Rectal smooth muscle tissue (tissue), 1 donor: ENCODE results near the gene KCNAB1.

ENCODE experiments used
- H3K27ac ChIP-seq: one replicate; pipeline ENCODE4 v1.7.0; 2013; ENCODE audit warnings: low read depth, low read length, inconsistent platforms
- H3K27me3 ChIP-seq: one replicate; pipeline ENCODE4 v1.7.0; 2013; ENCODE audit warnings: low read length; ENCODE audit not compliant: control insufficient read depth, insufficient read depth
- H3K36me3 ChIP-seq: one replicate; pipeline ENCODE4 v1.7.0; 2013; ENCODE audit warnings: low read length; ENCODE audit not compliant: control insufficient read depth, insufficient read depth
- H3K4me1 ChIP-seq: one replicate; pipeline ENCODE4 v1.7.0; 2013; ENCODE audit warnings: low read length; ENCODE audit not compliant: control insufficient read depth, insufficient read depth
- H3K4me3 ChIP-seq: one replicate; pipeline ENCODE4 v1.7.0; 2013; ENCODE audit warnings: low read length
- H3K9ac ChIP-seq: one replicate; pipeline ENCODE4 v1.7.0; 2013; ENCODE audit warnings: low read length

The KCNAB1 gene

DNA sequence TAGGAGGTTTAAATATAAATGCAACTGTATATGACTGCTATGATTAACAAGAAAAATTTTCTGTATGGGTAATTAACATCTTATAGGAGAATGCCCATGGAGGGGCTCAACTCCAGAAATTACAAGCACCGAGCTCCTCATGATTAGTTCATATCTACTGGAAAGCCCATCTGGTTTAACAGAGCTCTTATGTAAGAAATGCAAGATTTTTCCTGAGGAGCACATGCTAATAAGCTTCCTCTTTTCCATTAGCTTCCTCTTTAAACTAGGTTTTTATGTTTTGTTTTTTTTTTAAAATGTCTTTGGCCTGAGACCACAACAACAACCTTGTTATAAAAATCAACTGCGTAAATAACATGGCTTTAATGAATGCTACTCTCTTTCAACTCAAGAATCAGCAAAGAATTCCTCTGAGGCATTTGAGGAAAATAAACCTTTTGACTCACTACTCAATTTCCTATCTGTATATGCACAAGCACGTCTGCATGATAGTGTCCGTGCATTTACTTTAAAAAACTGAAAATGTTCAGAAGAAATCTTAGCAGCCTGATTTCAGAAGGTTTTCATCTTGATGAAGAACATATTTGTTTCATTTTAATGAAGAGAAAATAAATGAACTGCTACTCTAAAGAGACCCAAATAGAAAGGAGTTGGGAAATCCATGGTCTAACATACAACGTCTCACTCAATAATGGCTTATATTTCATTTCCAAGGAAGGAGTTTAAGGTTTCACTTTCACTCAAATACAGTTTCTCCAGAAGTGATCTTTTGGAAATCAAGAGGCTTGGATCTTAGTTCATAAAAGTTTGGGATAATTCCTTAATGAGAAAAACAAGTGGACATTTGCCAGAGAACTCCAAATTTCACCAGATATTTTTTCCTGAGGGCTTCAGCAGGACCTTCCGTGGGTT, 180.8 kb downstream of the KCNAB1 start:
- no peaks in the 10 kb centered on the region for H3K4me1 ChIP-seq
- H3K27me3 ChIP-seq, result no peaks in the 10 kb centered on the region
- no peak overlapping the region for H3K9ac ChIP-seq
- H3K27ac ChIP-seq, result no peak overlapping the region
- H3K36me3 ChIP-seq, result no peaks in the 10 kb centered on the region
- H3K4me3 ChIP-seq, result no peak overlapping the region

- Histone ChIP-seq H3K4me1 (no peaks in the 10 kb centered on the region), H3K4me3 (no peak overlapping the region), H3K27me3 (no peaks in the 10 kb centered on the region), H3K27ac (no peak overlapping the region), H3K9ac (no peak overlapping the region), H3K36me3 (no peaks in the 10 kb centered on the region)
These were observed 182.8 kb downstream of the KCNAB1 start for GRCh38 chr3:156303001-156303707.

GRCh38 chr3:156304406-156304805, 184.0 kb downstream of the KCNAB1 start:
- H3K27me3 ChIP-seq, result no peaks in the 10 kb centered on the region
- H3K4me1 ChIP-seq, result no peaks in the 10 kb centered on the region
- H3K4me3 ChIP-seq, result no peak overlapping the region
- no peak overlapping the region for H3K9ac ChIP-seq
- H3K27ac ChIP-seq, result no peak overlapping the region
- no peaks in the 10 kb centered on the region for H3K36me3 ChIP-seq

DNA sequence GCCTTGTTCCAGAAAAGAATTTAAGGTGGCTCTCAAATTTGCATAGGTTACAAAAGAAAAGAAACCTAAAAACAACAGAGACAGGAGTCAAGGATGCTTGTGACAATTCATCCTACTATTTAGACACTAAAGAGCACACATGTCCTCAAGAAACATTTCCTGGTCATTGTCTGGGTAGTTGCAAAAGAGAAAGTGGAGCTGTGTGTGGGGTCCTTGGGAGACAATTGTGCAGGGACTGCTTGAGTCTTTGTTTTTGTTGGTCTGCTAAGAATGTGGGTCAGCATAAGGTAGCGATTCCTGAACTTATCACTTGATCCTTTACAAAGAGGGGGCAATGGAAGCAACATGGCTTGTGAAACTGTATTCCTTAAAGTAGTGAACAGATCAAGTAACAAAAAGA, 185.3 kb downstream of the KCNAB1 start:
- no peak overlapping the region for H3K27ac ChIP-seq
- no peaks in the 10 kb centered on the region for H3K36me3 ChIP-seq

DNA sequence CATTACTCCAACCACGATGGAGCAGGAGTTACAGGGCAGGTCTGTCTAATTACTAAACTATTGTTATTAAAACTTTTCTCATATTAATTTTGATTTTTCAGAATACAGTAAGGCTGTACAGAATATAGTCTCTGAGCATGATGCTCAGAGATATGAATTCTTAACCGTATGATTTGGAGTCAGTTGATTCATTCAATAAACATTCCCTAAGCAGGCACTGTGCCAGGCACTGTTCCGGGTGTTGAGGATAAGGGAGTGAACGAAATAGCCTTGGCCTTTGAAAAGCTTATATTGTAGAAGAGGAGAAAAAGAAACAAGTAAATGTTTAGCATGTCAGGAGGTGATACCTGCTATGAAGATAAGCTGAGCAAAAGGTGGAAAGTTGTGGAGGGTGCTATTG, 187.3 kb downstream of the KCNAB1 start:
- Histone ChIP-seq H3K4me1 (no peaks in the 10 kb centered on the region), H3K27ac (no peak overlapping the region), H3K36me3 (no peaks in the 10 kb centered on the region), H3K27me3 (no peaks in the 10 kb centered on the region), H3K9ac (no peak overlapping the region), H3K4me3 (no peak overlapping the region)

More for the DNA sequence above, 185.3 kb downstream of the KCNAB1 start:
- no peaks in the 10 kb centered on the region for H3K4me1 ChIP-seq
- no peaks in the 10 kb centered on the region for H3K27me3 ChIP-seq
- no peak overlapping the region for H3K9ac ChIP-seq
- H3K4me3 ChIP-seq, result no peak overlapping the region

DNA sequence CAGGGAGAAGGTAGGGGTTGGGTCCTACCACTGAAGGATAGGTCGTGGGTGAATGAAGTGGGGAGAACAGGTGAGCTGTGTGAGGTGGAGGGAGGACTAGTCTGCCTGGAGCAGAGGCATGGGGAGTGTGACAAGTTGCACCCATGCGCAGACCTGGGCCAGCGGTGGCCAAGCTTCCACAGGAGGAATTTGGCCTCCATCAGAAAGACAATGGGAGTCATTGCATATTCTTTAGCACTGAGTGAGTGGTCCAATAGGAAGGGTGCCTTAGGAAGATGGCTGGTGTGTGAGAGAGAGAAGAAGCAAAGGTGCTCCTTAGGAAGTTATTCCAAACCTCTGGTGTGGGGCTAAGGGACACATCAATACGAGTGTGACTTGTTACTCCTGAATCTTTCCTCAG, 191.1 kb downstream of the KCNAB1 start:
- Histone ChIP-seq H3K9ac (no peak overlapping the region), H3K27me3 (no peaks in the 10 kb centered on the region), H3K4me3 (no peak overlapping the region), H3K27ac (no peak overlapping the region), H3K36me3 (no peaks in the 10 kb centered on the region), H3K4me1 (no peaks in the 10 kb centered on the region)

DNA sequence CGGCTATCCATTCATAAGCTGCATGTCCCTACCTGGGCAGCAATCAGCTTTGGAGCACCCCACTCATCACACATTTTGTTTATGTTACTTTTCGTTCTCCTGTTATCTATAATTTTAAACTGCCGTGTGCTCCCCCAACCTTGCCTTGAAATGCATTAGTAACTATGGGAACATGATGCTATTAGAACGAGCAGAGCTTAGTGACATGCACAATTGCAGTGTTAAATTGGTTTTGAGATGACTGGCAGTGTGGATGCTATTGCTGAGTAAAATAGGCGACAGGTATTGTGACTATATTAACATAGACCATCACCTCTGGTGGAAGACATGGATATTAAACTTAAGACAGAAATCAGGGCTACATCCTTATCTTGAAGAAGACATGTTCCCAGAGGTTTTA, 191.6 kb downstream of the KCNAB1 start:
- H3K4me3 ChIP-seq, result no peak overlapping the region
- H3K27ac ChIP-seq, result no peak overlapping the region
- H3K9ac ChIP-seq, result no peak overlapping the region
- H3K4me1 ChIP-seq, result peaks cover 3% of the 10 kb centered on the region
- H3K27me3 ChIP-seq, result no peaks in the 10 kb centered on the region
- no peaks in the 10 kb centered on the region for H3K36me3 ChIP-seq

DNA sequence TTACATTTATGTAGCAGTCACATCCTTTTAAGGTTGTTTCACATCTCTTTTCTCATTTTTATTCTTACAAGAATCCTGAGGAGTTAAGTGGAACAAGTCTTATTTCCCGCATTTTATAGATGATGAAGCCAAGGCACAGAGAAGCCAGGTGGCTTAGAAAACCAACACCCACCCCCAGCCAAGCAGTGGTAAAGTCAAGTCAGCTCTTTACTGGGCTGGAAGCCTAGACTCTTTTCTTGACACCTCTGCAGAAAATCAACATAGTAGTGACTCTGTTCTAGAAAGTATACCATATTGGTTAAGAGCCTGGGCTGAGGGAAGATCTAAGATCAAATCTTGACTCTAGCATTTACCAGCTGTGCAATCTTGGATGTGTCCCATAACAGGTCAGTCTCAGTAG, 195.7 kb downstream of the KCNAB1 start:
- H3K27me3 ChIP-seq, result no peaks in the 10 kb centered on the region
- H3K9ac ChIP-seq, result no peak overlapping the region
- H3K27ac ChIP-seq, result no peak overlapping the region
- no peaks in the 10 kb centered on the region for H3K36me3 ChIP-seq
- peaks cover 9% of the 10 kb centered on the region for H3K4me1 ChIP-seq
- H3K4me3 ChIP-seq, result no peak overlapping the region

DNA sequence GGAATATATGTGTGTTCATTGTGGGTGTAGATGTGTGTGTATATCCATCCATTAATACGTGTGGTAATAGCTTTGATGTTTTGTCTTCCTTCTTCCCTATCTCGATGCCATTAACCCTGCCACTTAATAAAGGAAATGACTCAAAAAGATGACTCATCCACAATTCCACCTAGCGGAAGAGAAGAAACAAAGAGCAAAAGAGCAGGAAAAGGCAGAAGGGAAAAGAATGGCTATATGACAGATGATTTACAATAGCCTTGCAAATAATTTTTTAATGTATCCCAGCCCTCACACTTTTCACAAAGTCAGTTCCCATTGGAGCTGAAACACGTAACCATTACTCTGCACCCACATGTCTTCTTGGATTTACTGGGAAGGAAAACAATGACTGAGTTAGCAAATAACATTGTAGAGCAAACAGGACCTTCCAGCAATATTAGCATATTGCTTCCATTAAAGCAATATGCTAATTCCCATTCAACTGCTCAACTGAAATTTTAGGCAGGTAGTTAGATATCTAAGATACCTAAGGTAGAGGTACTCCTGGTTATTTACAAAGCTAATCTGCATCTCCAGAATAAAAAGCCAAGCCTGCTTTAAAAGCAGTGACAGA, 197.2 kb downstream of the KCNAB1 start:
- H3K9ac ChIP-seq, result no peak overlapping the region
- H3K4me1 ChIP-seq, result peaks cover 9% of the 10 kb centered on the region
- H3K27me3 ChIP-seq, result no peaks in the 10 kb centered on the region
- peak overlapping the region; percentile 3 for H3K27ac ChIP-seq
- H3K4me3 ChIP-seq, result no peak overlapping the region
- no peaks in the 10 kb centered on the region for H3K36me3 ChIP-seq

DNA sequence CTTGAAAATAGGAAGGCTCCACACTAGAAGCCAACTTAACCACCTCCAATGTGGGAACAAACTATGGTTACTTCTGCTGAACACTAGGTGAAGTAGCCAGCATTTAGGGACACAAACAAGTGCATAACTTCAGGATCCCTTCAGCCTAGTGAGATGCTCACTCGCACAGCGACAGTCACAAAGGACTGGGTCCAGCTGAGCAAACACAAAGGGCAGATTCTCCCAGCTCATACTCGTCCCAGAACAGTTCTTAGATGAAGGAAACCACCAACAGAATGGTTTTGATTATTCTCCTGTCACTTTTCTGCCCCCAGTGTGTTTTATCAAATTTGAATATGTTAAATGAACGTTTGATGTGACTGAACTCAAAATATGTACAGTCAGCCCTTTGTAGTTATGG, 201.6 kb downstream of the KCNAB1 start:
- Histone ChIP-seq H3K9ac (no peak overlapping the region), H3K4me1 (peaks cover 7% of the 10 kb centered on the region), H3K27ac (no peak overlapping the region), H3K36me3 (no peaks in the 10 kb centered on the region), H3K27me3 (no peaks in the 10 kb centered on the region), H3K4me3 (no peak overlapping the region)

DNA sequence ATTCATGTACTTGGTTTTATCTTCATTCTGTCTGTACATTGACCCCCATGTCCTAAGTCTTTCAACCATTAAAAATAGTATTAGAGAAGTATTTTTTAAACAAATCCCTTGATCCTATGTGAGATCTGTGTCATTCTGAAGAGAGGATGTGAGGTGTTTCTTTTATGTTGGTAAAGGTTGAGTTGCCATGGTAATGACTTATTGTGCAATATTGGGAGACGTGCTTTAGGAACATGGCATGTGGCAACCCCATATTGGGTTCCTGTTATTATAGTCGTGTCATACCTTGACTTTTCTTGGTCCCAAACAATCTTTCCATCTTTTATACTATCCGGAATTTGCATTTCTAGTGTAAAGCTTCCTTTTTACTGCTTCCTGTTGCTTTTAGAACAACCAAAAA, 203.1 kb downstream of the KCNAB1 start:
- no peaks in the 10 kb centered on the region for H3K4me1 ChIP-seq

DNA sequence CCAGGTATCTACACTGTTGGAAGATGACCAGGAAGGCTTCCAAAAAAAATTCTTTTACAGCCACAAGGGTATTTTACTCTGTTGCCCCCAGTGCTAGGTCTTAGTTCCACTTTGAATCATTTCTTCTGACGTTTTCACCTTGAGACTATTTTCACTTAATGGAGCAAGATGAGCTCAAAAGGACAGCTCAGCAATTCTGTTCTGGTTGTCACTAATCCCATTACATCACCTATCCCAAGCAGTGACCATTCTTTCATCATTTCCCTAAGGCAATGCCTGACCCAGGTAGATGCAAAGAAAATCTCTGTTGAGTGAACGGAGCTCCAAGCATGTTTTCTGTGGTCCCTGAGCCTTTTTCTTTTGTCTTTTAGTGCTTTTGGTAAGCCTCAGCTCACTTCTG, 210.0 kb downstream of the KCNAB1 start:
- H3K4me3 ChIP-seq, result no peak overlapping the region
- no peaks in the 10 kb centered on the region for H3K4me1 ChIP-seq
- no peaks in the 10 kb centered on the region for H3K36me3 ChIP-seq
- H3K9ac ChIP-seq, result no peak overlapping the region
- no peaks in the 10 kb centered on the region for H3K27me3 ChIP-seq
- no peak overlapping the region for H3K27ac ChIP-seq

More for the DNA sequence above, 203.1 kb downstream of the KCNAB1 start:
- H3K27ac ChIP-seq, result no peak overlapping the region
- H3K36me3 ChIP-seq, result no peaks in the 10 kb centered on the region
- no peaks in the 10 kb centered on the region for H3K27me3 ChIP-seq
- H3K9ac ChIP-seq, result no peak overlapping the region
- no peak overlapping the region for H3K4me3 ChIP-seq
